ENCODE results near the gene RCHY1.

DNA sequence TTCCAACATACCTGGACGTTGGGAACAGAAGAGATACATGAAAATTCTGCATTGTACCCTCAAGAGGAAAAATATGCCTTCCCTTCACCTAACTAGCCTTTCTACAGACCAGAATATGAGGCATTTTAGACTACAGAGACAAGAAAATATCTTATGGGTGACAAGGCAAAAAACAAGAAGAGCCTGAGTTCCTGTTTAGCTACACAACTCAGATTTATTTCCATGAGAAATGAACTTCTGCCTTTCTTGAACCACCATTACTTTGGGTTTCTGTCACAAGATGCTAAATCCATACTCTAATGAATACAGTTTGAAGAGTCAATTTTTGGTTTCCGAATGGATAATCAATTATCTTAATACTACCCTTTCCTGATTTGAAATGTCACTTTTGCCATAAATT lies 18.7 kb downstream of the RCHY1 start:
- TF ChIP-seq CTCF (IDR thresholded peaks at IDR 0.05; ENCODE audit: insufficient read depth, low read length) (no peak), GABPA (IDR thresholded peaks at IDR 0.05; ENCODE audit: low read depth) (no peak), POLR2AphosphoS5 (IDR thresholded peaks at IDR 0.05; ENCODE audit: low read depth) (no peak), REST (IDR thresholded peaks at IDR 0.05; ENCODE audit: insufficient replicate concordance, low read depth) (no peak), SPI1 (IDR thresholded peaks at IDR 0.05; ENCODE audit: borderline replicate concordance, low read depth) (peak; percentile 65)
